Activated naive CD4-positive, alpha-beta T cell treated with anti-CD3 and anti-CD28 coated beads for 36 hours (primary cell): ENCODE results near the gene SCN10A. TPM values are rescaled to one million over a fixed set of nuclear protein-coding genes. Genes with fewer than 3 reads are reported as not detected.
A peak's percentile ranks its signal among the peaks of the same experiment; 100 is the strongest.

Experiments used
- CTCF ChIA-PET: fragments of 350-600 bp; sonication (Branson Sonifier 250); formaldehyde crosslinking; loops from one replicate; lab custom pipeline; 2021; ENCODE audit warnings: antibody characterized with exemption; lab: Charles Lee
- DNase-seq: peaks from one replicate; pipeline ENCODE4 v3.0.0-alpha.2; 2020
- H3K27ac Mint-ChIP-seq: one replicate; pipeline ENCODE4 v1.8.0; 2021; ENCODE audit warnings: mild to moderate bottlenecking, mixed read lengths
- H3K27me3 Mint-ChIP-seq: one replicate; pipeline ENCODE4 v1.8.0; 2021; ENCODE audit warnings: low read depth, mixed read lengths
- H3K36me3 Mint-ChIP-seq: one replicate; pipeline ENCODE4 v1.8.0; 2021; ENCODE audit warnings: low read depth, mixed read lengths
- H3K4me1 Mint-ChIP-seq: one replicate; pipeline ENCODE4 v1.8.0; 2021; ENCODE audit warnings: low read depth, mixed read lengths
- H3K4me3 Mint-ChIP-seq: one replicate; pipeline ENCODE4 v1.8.0; 2021; ENCODE audit warnings: mild to moderate bottlenecking, moderate library complexity, mixed read lengths
- H3K9me3 Mint-ChIP-seq: one replicate; pipeline ENCODE4 v1.8.0; 2021; ENCODE audit warnings: mixed read lengths
- intact Hi-C: fragments of 100-400 bp; cut with micrococcal nuclease; formaldehyde crosslinking; loops from one replicate; pipeline ENCODE4 v1.15.1; 2023
- total RNA-seq, 2 experiments: library from RNA; stranded (reverse); gene quantifications; one replicate each; pipeline ENCODE4 v1.2.3, GENCODE V29; 2021

The SCN10A gene
- total RNA-seq, 2 experiments from 2014 or later, result not detected

DNA sequence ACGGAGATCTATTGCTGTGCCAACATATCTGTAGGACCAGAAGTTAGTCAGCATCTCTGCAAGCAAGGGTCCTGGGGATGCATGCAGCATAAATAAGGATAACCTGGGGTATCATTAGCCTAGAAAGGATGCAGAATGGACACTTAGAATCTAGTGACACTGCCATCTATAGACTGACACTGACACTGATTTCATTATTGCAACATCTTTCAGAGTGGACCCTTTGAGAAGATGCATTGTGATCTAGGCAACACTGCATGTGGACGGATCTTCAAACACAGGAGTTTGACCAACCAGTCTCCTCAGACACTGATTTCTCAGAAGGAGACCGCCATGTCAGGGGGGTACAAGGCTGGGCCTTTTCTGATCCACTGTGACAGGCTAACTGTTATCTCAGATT, 52.4 kb downstream of the SCN10A start:
- Mint-ChIP-seq H3K27me3 (peaks cover 3% of the 10 kb centered on the region), H3K4me1 (no peaks in the 10 kb centered on the region), H3K36me3 (no peaks in the 10 kb centered on the region), H3K9me3 (peaks cover 4% of the 10 kb centered on the region), H3K4me3 (no peak overlapping the region), H3K27ac (no peak overlapping the region)
- intact Hi-C loops, result no loop called here
- CTCF ChIA-PET, result no interaction called here
- no peak for DNase-seq

DNA sequence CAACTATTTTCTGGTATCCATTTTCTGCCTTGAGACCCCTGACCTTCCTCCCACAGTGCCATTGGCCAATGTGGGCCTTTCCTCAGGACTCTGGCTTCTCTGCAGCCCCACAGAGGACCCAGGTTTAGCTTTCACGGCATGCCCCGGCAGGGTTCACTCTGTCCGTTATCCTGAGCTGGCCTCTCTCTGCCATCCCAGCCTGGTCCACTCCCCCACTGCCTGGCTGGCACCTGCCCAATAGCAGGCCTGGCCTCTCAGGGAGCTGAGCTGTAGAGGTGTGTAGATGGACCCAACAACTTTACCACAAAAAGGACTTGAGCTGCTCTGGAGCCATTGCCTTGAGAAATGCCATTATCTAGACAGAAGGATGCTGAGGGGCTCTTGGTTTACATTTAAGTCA, 57.5 kb downstream of the SCN10A start:
- Mint-ChIP-seq H3K27ac (no peak overlapping the region), H3K9me3 (no peaks in the 10 kb centered on the region), H3K4me1 (no peaks in the 10 kb centered on the region), H3K27me3 (peaks cover 4% of the 10 kb centered on the region), H3K4me3 (no peak overlapping the region), H3K36me3 (no peaks in the 10 kb centered on the region)
- CTCF ChIA-PET, result interaction anchor here (0.6 to 0.7 kb wide), 2 partner anchors 58 to 70 kb away, joined by 4 read pairs; no protein-coding TSS in a partner anchor
- no peak for DNase-seq
- intact Hi-C loops, result no loop called here

DNA sequence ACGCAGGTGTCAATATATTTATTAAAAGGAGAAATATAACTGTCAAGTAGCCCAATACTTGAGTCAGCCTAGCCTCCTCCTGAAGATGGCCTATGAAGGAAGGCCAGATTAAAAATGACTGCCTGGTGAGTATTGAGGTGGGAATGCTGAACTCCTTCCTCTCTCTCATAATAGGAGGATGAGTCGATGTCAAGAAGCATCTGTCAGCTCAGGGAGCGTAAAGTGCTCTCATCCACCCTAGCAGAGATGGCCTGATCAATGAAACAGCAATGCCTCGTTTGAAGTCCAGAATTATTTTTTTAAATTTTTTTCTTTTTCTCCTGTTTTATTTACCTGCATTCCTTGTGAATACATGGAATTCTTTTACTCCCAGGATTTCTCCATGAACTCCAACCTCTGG, 58.3 kb downstream of the SCN10A start:
- Mint-ChIP-seq H3K4me1 (no peaks in the 10 kb centered on the region), H3K4me3 (no peak overlapping the region), H3K9me3 (no peaks in the 10 kb centered on the region), H3K36me3 (no peaks in the 10 kb centered on the region), H3K27ac (no peak overlapping the region), H3K27me3 (peaks cover 4% of the 10 kb centered on the region)
- CTCF ChIA-PET, result no interaction called here
- intact Hi-C loops, result no loop called here
- DNase-seq, result no peak

DNA sequence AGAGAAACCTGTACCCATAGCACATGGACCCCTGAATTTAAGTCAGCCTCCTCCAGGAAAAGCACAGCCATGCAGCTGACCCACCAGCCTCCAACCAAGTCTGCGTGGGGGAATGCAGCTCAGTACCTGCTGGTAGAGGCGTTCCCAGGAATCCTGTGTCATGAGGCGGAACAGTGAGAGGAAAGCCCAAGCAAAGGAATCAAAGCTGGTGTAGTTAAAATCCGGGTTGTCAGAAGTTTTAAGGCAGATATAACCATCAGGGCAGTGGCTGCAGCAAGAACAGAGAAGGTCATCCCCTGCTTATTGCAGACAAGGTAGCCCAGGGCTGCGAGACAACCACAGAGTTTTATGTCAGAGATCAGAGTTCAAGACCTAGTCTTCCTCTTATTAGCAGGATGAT, 59.1 kb downstream of the SCN10A start:
- H3K4me3 Mint-ChIP-seq, result no peak overlapping the region
- no peaks in the 10 kb centered on the region for H3K4me1 Mint-ChIP-seq
- no peak overlapping the region for H3K27ac Mint-ChIP-seq
- peaks cover 4% of the 10 kb centered on the region for H3K27me3 Mint-ChIP-seq
- no peaks in the 10 kb centered on the region for H3K9me3 Mint-ChIP-seq
- CTCF ChIA-PET, result interaction anchor here (0.6 kb wide), 1 partner anchor 10 kb away, joined by 3 read pairs; no protein-coding TSS in a partner anchor
- intact Hi-C loops, result no loop called here
- no peak for DNase-seq
- H3K36me3 Mint-ChIP-seq, result no peaks in the 10 kb centered on the region

DNA sequence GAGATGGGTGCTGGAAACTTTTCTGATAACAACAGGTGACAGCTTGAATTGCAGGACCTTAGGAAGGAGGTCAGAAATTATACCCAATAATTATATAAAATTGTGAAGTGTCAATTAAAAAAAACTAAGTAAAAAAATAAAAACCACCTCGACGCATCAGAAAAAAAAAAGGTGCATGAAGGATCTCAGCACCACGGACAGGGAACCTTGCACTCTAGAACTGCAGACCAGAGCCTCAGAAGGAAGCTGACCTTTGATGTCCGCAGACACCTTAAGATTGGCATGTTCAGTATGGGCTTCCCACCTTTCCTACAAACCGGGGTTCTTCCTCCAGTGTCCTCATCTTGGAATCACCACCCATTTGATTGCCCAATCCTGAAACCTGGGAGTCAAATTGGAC, 60.9 kb downstream of the SCN10A start:
- H3K9me3 Mint-ChIP-seq, result no peaks in the 10 kb centered on the region
- no peaks in the 10 kb centered on the region for H3K4me1 Mint-ChIP-seq
- no peak for DNase-seq
- no peak overlapping the region for H3K27ac Mint-ChIP-seq
- H3K36me3 Mint-ChIP-seq, result no peaks in the 10 kb centered on the region
- CTCF ChIA-PET, result no interaction called here
- no peak overlapping the region for H3K4me3 Mint-ChIP-seq
- peaks cover 4% of the 10 kb centered on the region for H3K27me3 Mint-ChIP-seq
- intact Hi-C loops, result no loop called here

DNA sequence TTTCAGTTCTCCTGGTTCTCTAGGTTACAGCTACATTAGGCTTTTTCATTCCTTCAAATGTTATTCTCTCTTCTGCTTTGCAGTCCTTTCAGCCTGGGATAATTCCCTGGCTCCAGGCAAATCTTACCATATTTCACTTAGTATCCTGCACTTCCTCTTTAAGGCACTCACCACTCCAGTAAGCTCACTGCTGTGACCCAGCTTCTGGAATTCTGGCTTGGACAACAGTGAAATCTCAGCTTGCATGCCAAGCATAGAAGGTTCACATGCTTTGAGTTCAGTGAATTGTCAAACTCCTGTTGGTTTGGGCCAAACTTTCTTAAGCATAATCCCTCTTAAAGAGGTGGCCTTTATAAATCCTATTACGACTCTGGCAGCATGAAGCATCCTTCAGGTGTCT, 69.4 kb downstream of the SCN10A start:
- intact Hi-C loops, result no loop called here
- Mint-ChIP-seq H3K4me3 (no peak overlapping the region), H3K9me3 (no peaks in the 10 kb centered on the region), H3K27ac (no peak overlapping the region), H3K36me3 (no peaks in the 10 kb centered on the region), H3K4me1 (no peaks in the 10 kb centered on the region), H3K27me3 (peaks cover 2% of the 10 kb centered on the region)
- CTCF ChIA-PET, result no interaction called here
- DNase-seq, result no peak

DNA sequence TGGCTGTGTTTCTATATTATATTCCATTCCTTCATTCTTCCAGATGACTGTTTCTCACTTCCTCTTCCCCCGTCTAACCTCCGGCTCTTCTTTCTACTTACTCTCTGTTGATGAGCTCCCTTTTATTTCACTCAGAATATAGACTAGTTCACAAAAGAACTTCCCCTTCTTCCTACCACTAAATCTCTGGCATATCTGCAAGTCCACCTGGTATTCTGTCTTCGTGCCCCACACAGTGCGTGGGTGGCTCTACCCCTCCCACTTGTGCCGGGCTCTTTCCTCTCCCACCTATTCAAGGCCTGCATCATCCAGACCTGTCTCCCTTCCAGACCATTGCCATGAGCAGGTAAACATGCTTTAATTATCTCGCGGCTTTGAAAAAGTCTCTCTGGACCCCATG, 73.0 kb downstream of the SCN10A start:
- H3K4me1 Mint-ChIP-seq, result no peaks in the 10 kb centered on the region
- H3K27me3 Mint-ChIP-seq, result peaks cover 4% of the 10 kb centered on the region
- H3K4me3 Mint-ChIP-seq, result no peak overlapping the region
- DNase-seq, result no peak
- H3K27ac Mint-ChIP-seq, result no peak overlapping the region
- H3K9me3 Mint-ChIP-seq, result no peaks in the 10 kb centered on the region
- no peaks in the 10 kb centered on the region for H3K36me3 Mint-ChIP-seq
- intact Hi-C loops, result no loop called here
- CTCF ChIA-PET, result interaction anchor here (0.7 to 1.2 kb wide), 2 partner anchors 8 to 10 kb away, joined by 3 read pairs; no protein-coding TSS in a partner anchor

DNA sequence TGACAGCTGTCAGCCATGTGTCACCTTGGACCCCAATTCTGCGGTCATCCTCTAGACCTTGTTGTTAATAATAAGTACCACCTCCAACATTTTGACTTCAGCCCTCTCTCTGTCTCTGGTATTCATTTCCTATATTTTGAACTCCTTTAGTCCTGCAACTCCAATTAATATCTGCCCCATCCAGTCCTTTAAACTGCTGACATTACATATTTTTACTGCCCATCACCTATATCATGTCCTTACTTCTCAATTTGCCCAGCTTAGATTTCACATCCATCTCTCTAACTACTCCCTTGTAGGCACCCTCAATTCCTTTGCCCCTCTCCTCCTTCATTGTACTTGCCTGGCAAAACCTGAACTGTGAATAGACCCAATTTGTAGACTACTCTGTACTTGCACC, 73.5 kb downstream of the SCN10A start:
- no peaks in the 10 kb centered on the region for H3K36me3 Mint-ChIP-seq
- intact Hi-C loops, result no loop called here
- no peaks in the 10 kb centered on the region for H3K4me1 Mint-ChIP-seq
- no peak overlapping the region for H3K27ac Mint-ChIP-seq
- H3K4me3 Mint-ChIP-seq, result no peak overlapping the region
- H3K27me3 Mint-ChIP-seq, result peaks cover 4% of the 10 kb centered on the region
- CTCF ChIA-PET, result interaction anchor here (0.7 to 1.2 kb wide), 2 partner anchors 9 kb away, joined by 3 read pairs; no protein-coding TSS in a partner anchor
- DNase-seq, result no peak
- no peaks in the 10 kb centered on the region for H3K9me3 Mint-ChIP-seq

DNA sequence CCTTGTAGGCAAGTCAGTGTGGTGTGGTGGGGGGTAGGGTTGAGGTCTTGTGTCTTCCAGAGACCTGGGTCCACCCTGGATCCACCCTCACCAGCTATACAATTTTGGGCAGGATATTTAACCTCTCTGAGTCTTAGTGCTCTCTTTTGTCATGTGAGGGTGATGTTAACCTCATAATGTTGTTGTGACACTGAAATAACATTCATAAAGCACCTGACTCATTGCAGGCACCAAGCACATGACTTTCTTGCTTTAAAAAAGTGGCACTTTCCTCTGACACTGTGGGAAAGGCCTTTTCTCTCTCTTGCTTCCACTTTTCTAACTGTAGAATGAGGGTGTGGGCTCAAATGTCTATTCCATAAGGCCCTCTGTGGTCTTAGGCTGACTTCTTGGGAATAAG, 75.5 kb downstream of the SCN10A start:
- Mint-ChIP-seq H3K4me1 (no peaks in the 10 kb centered on the region), H3K4me3 (no peak overlapping the region), H3K9me3 (no peaks in the 10 kb centered on the region), H3K36me3 (no peaks in the 10 kb centered on the region), H3K27me3 (peaks cover 4% of the 10 kb centered on the region), H3K27ac (no peak overlapping the region)
- CTCF ChIA-PET, result no interaction called here
- DNase-seq, result no peak
- intact Hi-C loops, result no loop called here

DNA sequence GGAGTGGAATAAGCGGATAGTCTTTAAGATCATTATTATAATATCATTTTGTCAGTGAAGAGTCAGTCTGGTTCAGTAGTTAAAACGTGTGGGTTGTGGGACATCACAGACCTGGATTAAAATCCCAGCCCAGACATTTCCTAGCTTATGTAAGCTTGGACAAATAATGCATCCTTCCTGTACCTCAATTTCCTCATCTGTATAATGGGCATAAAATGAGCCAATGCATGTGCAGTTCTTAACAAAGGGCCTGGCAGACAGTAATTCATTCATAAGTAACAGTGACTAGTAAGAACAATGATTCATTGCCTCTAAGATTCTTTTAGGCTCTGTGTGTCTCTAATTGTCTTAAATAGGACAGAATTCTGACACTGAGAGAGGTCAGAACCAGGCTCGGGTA, 76.1 kb downstream of the SCN10A start:
- H3K27ac Mint-ChIP-seq, result no peak overlapping the region
- intact Hi-C loops, result loop anchor here (2.0 to 5.0 kb wide), 2 partner anchors 102 to 291 kb away; no protein-coding TSS in a partner anchor
- CTCF ChIA-PET, result no interaction called here
- no peaks in the 10 kb centered on the region for H3K9me3 Mint-ChIP-seq
- no peak for DNase-seq
- no peak overlapping the region for H3K4me3 Mint-ChIP-seq
- no peaks in the 10 kb centered on the region for H3K4me1 Mint-ChIP-seq
- no peaks in the 10 kb centered on the region for H3K36me3 Mint-ChIP-seq
- H3K27me3 Mint-ChIP-seq, result peaks cover 4% of the 10 kb centered on the region

DNA sequence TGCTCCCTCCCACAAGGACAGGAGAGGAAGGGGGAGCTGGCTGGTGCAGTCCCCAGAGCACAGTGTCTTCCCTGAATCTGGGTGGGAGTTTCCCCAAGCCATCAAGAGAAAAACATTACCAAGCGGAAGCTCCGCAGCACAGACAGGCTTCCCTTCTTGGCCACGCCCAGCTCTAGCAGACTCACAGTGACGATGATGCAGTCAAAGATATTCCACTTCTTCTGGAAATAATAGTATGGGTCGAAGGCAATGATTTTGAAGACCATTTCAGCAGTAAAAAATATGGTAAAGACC, 76.7 kb downstream of the SCN10A start:
- H3K36me3 Mint-ChIP-seq, result no peaks in the 10 kb centered on the region
- DNase-seq, result no peak
- H3K27ac Mint-ChIP-seq, result no peak overlapping the region
- H3K4me3 Mint-ChIP-seq, result no peak overlapping the region
- H3K4me1 Mint-ChIP-seq, result no peaks in the 10 kb centered on the region
- CTCF ChIA-PET, result interaction anchor here (1.0 kb wide), 1 partner anchor 106 kb away, joined by 5 read pairs; no protein-coding TSS in a partner anchor
- intact Hi-C loops, result loop anchor here (2.0 to 5.0 kb wide), 2 partner anchors 103 to 291 kb away; no protein-coding TSS in a partner anchor
- peaks cover 4% of the 10 kb centered on the region for H3K27me3 Mint-ChIP-seq
- H3K9me3 Mint-ChIP-seq, result no peaks in the 10 kb centered on the region

DNA sequence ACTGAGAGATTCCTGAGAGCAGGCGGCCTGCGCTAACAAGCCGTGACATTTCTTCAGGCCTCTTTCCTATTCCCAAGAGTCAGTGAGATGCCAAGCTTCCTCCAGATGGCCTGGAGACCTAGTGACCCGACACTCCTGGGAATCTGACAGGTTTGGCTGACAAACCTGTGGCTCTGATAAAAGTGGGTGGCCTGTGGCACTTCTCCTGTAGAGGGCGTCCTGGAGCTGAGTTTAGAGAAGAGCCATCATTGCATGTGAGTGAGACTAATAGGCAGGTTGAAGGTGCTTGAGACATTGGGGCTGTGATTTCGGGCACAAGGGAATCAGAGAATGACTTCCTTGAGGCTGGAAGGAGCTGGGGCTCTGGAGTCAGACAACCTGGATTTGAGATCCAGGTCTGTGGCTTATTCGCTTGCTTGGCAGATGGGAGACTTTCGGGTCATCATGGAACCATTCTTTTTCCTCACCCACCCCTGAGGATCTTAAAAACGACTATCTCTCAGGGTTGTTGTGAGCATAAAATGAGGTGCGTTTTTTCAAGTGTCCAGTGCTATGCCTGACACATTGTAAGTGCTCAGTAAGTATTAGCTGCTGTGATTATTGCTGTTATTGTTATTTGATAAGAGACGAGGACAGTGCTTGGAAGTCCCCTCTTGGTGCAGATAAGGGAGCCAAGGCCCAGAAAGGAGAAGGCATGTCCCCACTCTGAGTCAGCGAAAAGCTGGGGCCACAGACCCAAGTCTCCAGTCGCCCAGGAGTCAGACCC, 77.2 kb downstream of the SCN10A start:
- H3K27ac Mint-ChIP-seq, result no peak overlapping the region
- H3K4me1 Mint-ChIP-seq, result no peaks in the 10 kb centered on the region
- intact Hi-C loops, result loop anchor here (1.0 to 5.0 kb wide), 4 partner anchors 103 to 549 kb away; no protein-coding TSS in a partner anchor
- H3K4me3 Mint-ChIP-seq, result no peak overlapping the region
- no peaks in the 10 kb centered on the region for H3K9me3 Mint-ChIP-seq
- no peaks in the 10 kb centered on the region for H3K36me3 Mint-ChIP-seq
- DNase-seq, result peak; percentile 66
- CTCF ChIA-PET, result interaction anchor here (0.6 to 1.3 kb wide), 4 partner anchors 13 to 671 kb away, joined by 3 to 5 read pairs (median 4); no protein-coding TSS in a partner anchor
- peaks cover 4% of the 10 kb centered on the region for H3K27me3 Mint-ChIP-seq

DNA sequence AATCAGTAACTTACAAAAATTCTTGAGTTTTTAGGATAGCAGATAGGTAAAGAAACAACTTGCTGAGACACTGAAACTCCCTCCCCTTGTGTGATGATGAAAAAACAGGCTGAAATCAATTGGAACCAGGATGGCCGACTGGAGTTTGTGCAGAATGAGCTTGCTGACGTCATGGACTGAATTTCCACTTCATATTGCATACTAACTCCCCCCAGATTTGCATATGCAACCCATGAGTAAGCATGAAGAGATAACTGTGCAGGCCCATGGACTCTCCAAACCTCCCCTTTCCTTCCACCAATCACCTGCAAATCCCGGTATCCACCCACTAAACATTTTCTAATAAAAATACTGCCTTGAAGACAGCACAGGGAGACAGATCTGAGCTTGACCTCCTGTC, 84.5 kb downstream of the SCN10A start:
- no peak overlapping the region for H3K4me3 Mint-ChIP-seq
- no peaks in the 10 kb centered on the region for H3K36me3 Mint-ChIP-seq
- no peaks in the 10 kb centered on the region for H3K9me3 Mint-ChIP-seq
- H3K27ac Mint-ChIP-seq, result no peak overlapping the region
- no peak for DNase-seq
- CTCF ChIA-PET, result no interaction called here
- intact Hi-C loops, result no loop called here
- H3K4me1 Mint-ChIP-seq, result no peaks in the 10 kb centered on the region
- H3K27me3 Mint-ChIP-seq, result peaks cover 5% of the 10 kb centered on the region
